Stomach (tissue), 9 donors: ENCODE data around the gene MSANTD2. TPM values are rescaled to one million over a fixed set of nuclear protein-coding genes. Genes with fewer than 3 reads are reported as not detected.

Experiments used
- DNase-seq, 2 donors: peaks; one replicate each; pipeline versions ENCODE4 v3.0.0 to v3.0.0-alpha.2; 2013 to 2019
- H3K27ac ChIP-seq, 5 donors: fragments of 200-600 bp in 4 of 5; sonication (generic) in 4 of 5; one replicate each; pipeline ENCODE4 v1.5.1; 2013 to 2019; ENCODE audit warnings: mild to moderate bottlenecking in 1 of 5, moderate library complexity in 1 of 5
- H3K27me3 ChIP-seq, 3 donors: fragments of 200-600 bp; sonication (generic); one replicate each; pipeline ENCODE4 v1.5.1; 2017 to 2019; ENCODE audit warnings: mixed run types in 1 of 3
- H3K36me3 ChIP-seq, 4 donors: fragments of 200-600 bp; sonication (generic); 1 replicate in 3 of 4; 2 replicates in 1 of 4; pipeline ENCODE4 v1.5.1; 2016 to 2019
- H3K4me1 ChIP-seq, 4 donors: fragments of 200-600 bp; sonication (generic); one replicate each; pipeline ENCODE4 v1.5.1; 2016 to 2019
- H3K4me3 ChIP-seq, 4 donors: fragments of 200-600 bp; sonication (generic) in 3 of 4; one replicate each; pipeline ENCODE4 v1.5.1; 2016 to 2019; ENCODE audit warnings: mild to moderate bottlenecking in 1 of 4
- H3K9me3 ChIP-seq, 4 donors: fragments of 200-600 bp; sonication (generic); one replicate each; pipeline ENCODE4 v1.5.1; 2016 to 2019
- CTCF ChIP-seq, 7 experiments: fragments of 450-650 bp in 4 of 7; fragments of 200-600 bp in 3 of 7; sonication (generic) in 3 of 7; IDR thresholded peaks; one replicate each; pipeline ENCODE4 v1.5.1; 2016 to 2019; ENCODE audit warnings: antibody characterized with exemption in 7 of 7, control low read depth in 2 of 7, mild to moderate bottlenecking in 1 of 7
- EP300 ChIP-seq: sonication (generic); formaldehyde crosslinking; IDR thresholded peaks from one replicate; pipeline ENCODE4 v1.6.1; 2017; ENCODE audit warnings: antibody characterized with exemption
- POLR2A ChIP-seq, 4 donors: fragments of 450-650 bp; IDR thresholded peaks; one replicate each; pipeline ENCODE4 v1.6.1; 2016; ENCODE audit warnings: antibody characterized with exemption in 4 of 4, control low read depth in 2 of 4, mild to moderate bottlenecking in 1 of 4, moderate library complexity in 1 of 4
- POLR2AphosphoS5 ChIP-seq, 3 donors: sonication (generic); formaldehyde crosslinking; IDR thresholded peaks; one replicate each; pipeline ENCODE4 v1.6.1; 2016; ENCODE audit warnings: antibody characterized with exemption in 3 of 3
- WGBS, 5 donors: extraction: QIAGEN DNeasy Blood & Tissue Kit in 3 of 5; methylation state at CpG; one replicate each; pipeline versions ENCODE4 v1.1.5 to v1.1.7; 2013 to 2018; 5-methylcytosine and 5-hydroxymethylcytosine counted together
- intact Hi-C: fragments of 100-400 bp; cut with DNase I; formaldehyde crosslinking; loops from one replicate; pipeline ENCODE4 v1.15.1; 2023; ENCODE audit warnings: low total_unique reads
- polyA plus RNA-seq, 3 donors: library from polyadenylated mRNA; stranded (reverse); fragments of 200-250 nt; gene quantifications; one replicate each; pipeline ENCODE4 v1.2.3, GENCODE V29; 2013
- total RNA-seq, 5 donors: library from RNA; depleted of rRNA; stranded (reverse); fragments of >200 nt; gene quantifications; one replicate each; pipeline versions ENCODE4 v1.1.0 to v1.2.3, GENCODE V29; 2014 to 2016
- donor health status: healthy with polysubstance abuse.
- donor health status: Bipolar disorder and iron deficiency.
- donor health status: healthy.

Gene MSANTD2
- total and polyA plus RNA-seq, 8 donors, result 2.8 to 40.2 (median 8.3) TPM

DNA sequence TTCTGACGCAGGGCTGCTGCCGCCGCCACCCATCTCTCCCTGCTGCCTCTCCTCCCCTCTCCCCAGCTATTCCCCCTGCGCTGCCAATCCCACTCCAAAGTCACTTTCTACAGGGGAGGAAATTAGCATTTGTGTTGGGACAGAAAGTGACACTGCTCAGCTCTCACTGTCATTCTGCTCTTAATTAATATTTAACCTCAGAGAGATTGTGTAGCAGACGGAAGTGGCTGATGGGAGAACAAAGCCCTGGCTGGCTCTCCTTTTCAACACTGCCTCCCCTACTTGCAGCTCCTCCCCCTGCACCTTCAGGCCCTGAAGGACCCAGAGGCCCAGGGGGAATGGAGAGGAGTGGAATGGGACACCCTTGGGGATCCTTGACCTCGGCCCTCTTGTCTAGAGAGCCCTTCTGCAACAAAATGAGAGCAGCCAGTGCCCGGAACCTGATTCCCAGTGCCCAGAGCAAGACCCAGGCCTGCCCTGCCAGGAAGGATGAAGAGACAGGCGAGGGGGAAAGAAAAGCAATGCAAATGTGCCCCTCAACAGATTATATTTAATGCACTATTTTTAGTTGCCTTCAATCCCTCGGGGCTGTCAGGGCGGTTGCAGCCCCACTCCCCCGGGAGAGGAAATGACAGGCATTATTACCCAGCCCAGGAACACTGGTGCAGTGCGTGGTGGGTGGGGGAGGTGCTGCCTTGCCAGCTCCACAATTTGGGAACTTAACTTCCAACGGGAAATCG, 75.1 kb downstream of the MSANTD2 start:
- Histone ChIP-seq H3K9me3 (no peaks in the 10 kb centered on the region), H3K36me3 (no peaks in the 10 kb centered on the region), H3K27ac (no peak overlapping the region), H3K4me3 (no peak overlapping the region), H3K4me1 (peaks cover 6 to 15% (median 11%) of the 10 kb centered on the region in 4 donors), H3K27me3 (peaks cover 0 to 68% (median 3%) of the 10 kb centered on the region in 3 donors)
- intact Hi-C loops, result no loop called here
- DNase-seq, result peak in 1 of 2 donors; percentile 66
- TF ChIP-seq EP300 (no peak), POLR2A (IDR thresholded peaks at IDR 0.05) (no peak), POLR2AphosphoS5 (IDR thresholded peaks at IDR 0.05) (no peak), CTCF (IDR thresholded peaks at IDR 0.05) (no peak)
- 28 to 40% (median 37%) methylated on average over 14 of the region's 14 CpGs for WGBS, 5 donors

DNA sequence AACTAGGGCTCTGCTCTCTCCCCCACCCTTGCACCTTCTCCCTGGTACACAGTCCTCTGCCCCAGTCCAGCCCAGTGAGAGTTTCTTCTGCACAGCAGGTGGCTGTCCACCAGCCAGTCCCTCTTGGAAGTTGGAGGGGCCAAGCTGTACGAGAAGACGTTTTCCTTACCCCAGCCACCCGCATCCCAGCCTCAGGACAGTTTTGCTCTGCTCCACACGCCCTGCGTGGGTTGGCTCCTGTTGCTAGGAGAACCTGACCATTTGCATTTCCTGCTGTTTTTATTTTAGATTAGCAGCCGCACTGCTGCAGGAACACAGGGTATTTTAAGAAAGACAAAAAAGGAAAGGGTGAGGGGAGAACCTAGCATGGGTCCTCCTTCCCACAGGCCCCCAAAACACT, 78.0 kb downstream of the MSANTD2 start:
- Histone ChIP-seq H3K27ac (no peak overlapping the region), H3K27me3 (peaks cover 0 to 94% (median 28%) of the 10 kb centered on the region in 3 donors), H3K9me3 (no peaks in the 10 kb centered on the region), H3K4me3 (no peak overlapping the region), H3K36me3 (no peaks in the 10 kb centered on the region), H3K4me1 (peaks cover 19 to 34% (median 26%) of the 10 kb centered on the region in 4 donors)
- TF ChIP-seq POLR2AphosphoS5 (IDR thresholded peaks at IDR 0.05), result no peak
- TF ChIP-seq EP300, result no peak
- no peak for TF ChIP-seq CTCF (IDR thresholded peaks at IDR 0.05)
- no peak for TF ChIP-seq POLR2A (IDR thresholded peaks at IDR 0.05)
- WGBS, 5 donors, result 34 to 51% (median 47%) methylated on average over 6 of the region's 6 CpGs
- intact Hi-C loops, result no loop called here
- DNase-seq, result no peak

- intact Hi-C loops, result no loop called here
- no peak overlapping the region for H3K4me3 ChIP-seq
- H3K9me3 ChIP-seq, result no peaks in the 10 kb centered on the region
- TF ChIP-seq EP300, result no peak
- TF ChIP-seq POLR2A (IDR thresholded peaks at IDR 0.05), result no peak
- TF ChIP-seq CTCF (IDR thresholded peaks at IDR 0.05), result no peak
- TF ChIP-seq POLR2AphosphoS5 (IDR thresholded peaks at IDR 0.05), result no peak
- H3K4me1 ChIP-seq, result peaks cover 12 to 21% (median 16%) of the 10 kb centered on the region in 4 donors
- WGBS, 5 donors, result 48 to 77% (median 54%) methylated on average over 2 of the region's 2 CpGs
- no peaks in the 10 kb centered on the region for H3K36me3 ChIP-seq
- H3K27me3 ChIP-seq, result peaks cover 0 to 88% (median 31%) of the 10 kb centered on the region in 3 donors
- no peak for DNase-seq
- H3K27ac ChIP-seq, result no peak overlapping the region
These were observed 80.7 kb downstream of the MSANTD2 start for GRCh38 chr11:124719534-124719933.

DNA sequence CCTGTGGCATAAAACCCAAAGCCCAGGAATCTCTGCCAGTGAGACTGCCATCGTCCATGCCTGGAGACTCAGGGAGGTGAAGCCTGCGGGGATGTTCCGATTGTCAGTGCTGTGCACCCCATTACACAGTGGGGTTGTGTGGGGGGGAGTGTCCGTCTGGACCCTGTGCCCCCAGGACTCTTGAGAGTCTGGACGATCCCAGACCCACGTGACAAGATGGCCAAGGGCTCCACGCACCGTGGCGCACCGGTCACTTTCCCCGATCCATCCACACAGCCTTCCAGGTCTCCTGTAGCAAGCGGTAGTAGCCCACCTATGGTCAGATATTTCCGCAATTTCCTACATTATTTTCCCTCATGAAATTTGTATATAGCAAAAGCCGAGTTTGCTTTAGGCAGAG, 81.4 kb downstream of the MSANTD2 start:
- DNase-seq, result no peak
- WGBS, 5 donors, result 39 to 53% (median 49%) methylated on average over 12 to 14 of the region's 14 CpGs
- Histone ChIP-seq H3K27me3 (peaks cover 0 to 88% (median 31%) of the 10 kb centered on the region in 3 donors), H3K4me1 (peaks cover 12 to 20% (median 16%) of the 10 kb centered on the region in 4 donors), H3K4me3 (peak overlapping the region in 1 of 4 donors; percentile 57), H3K36me3 (no peaks in the 10 kb centered on the region), H3K9me3 (no peaks in the 10 kb centered on the region), H3K27ac (no peak overlapping the region)
- TF ChIP-seq CTCF (IDR thresholded peaks at IDR 0.05) (no peak), EP300 (no peak), POLR2AphosphoS5 (IDR thresholded peaks at IDR 0.05) (no peak), POLR2A (IDR thresholded peaks at IDR 0.05) (no peak)
- intact Hi-C loops, result no loop called here
